Lower leg skin (tissue), 4 donors: Measurements from ENCODE around the gene PROC. TPM values are rescaled to one million over a fixed set of nuclear protein-coding genes. Genes with fewer than 3 reads are reported as not detected.
"Not testable (repeated sequence)": the region's sequence is repeated elsewhere in the genome, so short reads cannot be mapped to it uniquely, and the experiment has no call there.

Experiments used
- DNase-seq, 2 donors: peaks; one replicate each; pipeline ENCODE4 v3.0.0-alpha.2; 2019; ENCODE audit warnings: low spot score in 2 of 2
- H3K4me3 ChIP-seq: fragments of 200-600 bp; sonication (generic); 2 replicates; pipeline ENCODE4 v1.5.1; 2017; ENCODE audit warnings: mild to moderate bottlenecking, low read depth; ENCODE audit not compliant: poor library complexity, severe bottlenecking
- POLR2A ChIP-seq, 2 donors: fragments of 450-650 bp; IDR thresholded peaks; one replicate each; pipeline ENCODE4 v1.6.1; 2016 to 2017; ENCODE audit warnings: antibody characterized with exemption in 2 of 2, mild to moderate bottlenecking in 1 of 2, moderate library complexity in 1 of 2
- WGBS, 2 donors: methylation state at CpG; one replicate each; pipeline ENCODE4 v1.1.5; 2018; 5-methylcytosine and 5-hydroxymethylcytosine counted together
- intact Hi-C: fragments of 100-400 bp; cut with DNase I; formaldehyde crosslinking; loops from one replicate; pipeline ENCODE4 v1.15.0; 2023; ENCODE audit warnings: low total_unique reads
- total RNA-seq, 4 donors: library from RNA; depleted of rRNA; stranded (reverse); fragments of >200 nt; gene quantifications; one replicate each; pipeline ENCODE4 v1.1.0, GENCODE V29; 2016
- TF ChIP-seq, protein P1 (sequence below), 3 donors: fragments of 450-650 bp; IDR thresholded peaks; one replicate each; pipeline ENCODE4 v1.5.1; 2016; ENCODE audit warnings: antibody characterized with exemption in 3 of 3, mild to moderate bottlenecking in 3 of 3, moderate library complexity in 2 of 3

PROC gene
- total RNA-seq, 4 donors from 2014 or later = not detected

DNA sequence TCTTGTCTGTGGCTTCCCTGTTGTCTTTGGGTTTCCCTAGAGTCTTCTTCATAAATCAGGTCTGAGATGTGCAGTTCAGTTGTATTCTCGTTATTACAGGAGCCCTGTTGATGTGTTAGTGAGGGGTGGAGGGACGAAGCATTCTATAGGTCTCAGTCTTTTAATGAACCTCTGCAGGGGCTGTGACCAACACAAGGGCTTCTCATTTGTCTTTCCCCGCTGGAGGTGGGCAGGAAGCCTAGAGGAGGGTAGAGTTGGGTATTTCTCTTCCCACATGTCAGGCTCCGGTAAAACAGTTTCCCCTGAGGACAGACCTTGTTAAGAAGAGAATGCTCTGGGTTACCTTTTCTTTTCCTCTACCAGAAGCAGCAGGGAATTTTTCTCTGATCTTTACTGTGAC is 31.2 kb downstream of the PROC start:
- intact Hi-C loops = no loop called here
- WGBS, 2 donors = 88% methylated on average over 4 of the region's 4 CpGs
- no peak overlapping the region for H3K4me3 ChIP-seq
- TF ChIP-seq POLR2A (IDR thresholded peaks at IDR 0.05) = no peak
- TF ChIP-seq, protein P1, sequence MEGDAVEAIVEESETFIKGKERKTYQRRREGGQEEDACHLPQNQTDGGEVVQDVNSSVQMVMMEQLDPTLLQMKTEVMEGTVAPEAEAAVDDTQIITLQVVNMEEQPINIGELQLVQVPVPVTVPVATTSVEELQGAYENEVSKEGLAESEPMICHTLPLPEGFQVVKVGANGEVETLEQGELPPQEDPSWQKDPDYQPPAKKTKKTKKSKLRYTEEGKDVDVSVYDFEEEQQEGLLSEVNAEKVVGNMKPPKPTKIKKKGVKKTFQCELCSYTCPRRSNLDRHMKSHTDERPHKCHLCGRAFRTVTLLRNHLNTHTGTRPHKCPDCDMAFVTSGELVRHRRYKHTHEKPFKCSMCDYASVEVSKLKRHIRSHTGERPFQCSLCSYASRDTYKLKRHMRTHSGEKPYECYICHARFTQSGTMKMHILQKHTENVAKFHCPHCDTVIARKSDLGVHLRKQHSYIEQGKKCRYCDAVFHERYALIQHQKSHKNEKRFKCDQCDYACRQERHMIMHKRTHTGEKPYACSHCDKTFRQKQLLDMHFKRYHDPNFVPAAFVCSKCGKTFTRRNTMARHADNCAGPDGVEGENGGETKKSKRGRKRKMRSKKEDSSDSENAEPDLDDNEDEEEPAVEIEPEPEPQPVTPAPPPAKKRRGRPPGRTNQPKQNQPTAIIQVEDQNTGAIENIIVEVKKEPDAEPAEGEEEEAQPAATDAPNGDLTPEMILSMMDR (IDR thresholded peaks at IDR 0.05) = no peak
- DNase-seq = no peak

DNA sequence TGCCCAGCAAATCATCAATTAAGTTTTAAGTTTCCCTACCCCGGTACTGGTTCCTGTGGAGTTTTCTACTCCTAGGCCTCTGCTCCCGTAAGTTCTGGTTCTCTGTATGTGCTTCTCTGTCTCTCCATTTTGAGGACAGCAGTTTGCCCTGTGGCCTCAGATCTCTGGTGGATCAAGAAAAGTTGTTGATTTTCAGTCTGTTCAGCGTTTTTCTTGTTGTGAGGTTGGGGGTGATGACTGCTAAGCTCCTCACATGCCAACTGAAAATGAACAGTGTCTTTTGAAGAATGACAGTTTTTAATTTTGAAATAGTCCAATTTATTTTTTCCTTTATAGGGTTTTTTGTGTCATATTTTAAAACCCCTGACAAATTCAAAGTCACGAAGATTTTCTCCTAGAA is 31.7 kb downstream of the PROC start:
- no peak for TF ChIP-seq POLR2A (IDR thresholded peaks at IDR 0.05)
- TF ChIP-seq, protein P1 (IDR thresholded peaks at IDR 0.05) = no peak
- intact Hi-C loops = no loop called here
- no peak for DNase-seq
- WGBS, 2 donors = 93 to 95% methylated on average over 4 of the region's 4 CpGs
- H3K4me3 ChIP-seq = no peak overlapping the region

DNA sequence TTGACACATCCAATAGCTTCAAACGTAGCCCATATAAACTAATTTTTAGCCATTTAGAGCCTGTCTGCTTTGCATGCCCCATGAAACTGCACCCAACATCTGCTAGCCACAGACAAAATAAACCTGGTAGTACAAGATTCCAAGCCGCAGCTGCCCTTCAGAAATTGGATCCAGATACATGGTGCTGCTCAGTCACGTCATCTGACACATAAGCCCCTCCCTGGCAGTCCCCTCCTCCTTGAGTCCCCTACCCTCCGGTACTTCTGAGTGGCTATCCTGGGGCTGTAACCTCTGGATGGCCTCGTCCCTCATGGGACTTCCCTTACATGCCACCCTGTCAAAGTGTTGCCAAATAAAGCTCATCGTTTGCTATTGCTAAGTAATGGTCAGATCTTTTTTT is 33.8 kb downstream of the PROC start:
- H3K4me3 ChIP-seq = no peak overlapping the region
- intact Hi-C loops = no loop called here
- WGBS, 2 donors = 77% methylated on average over 6 of the region's 6 CpGs
- TF ChIP-seq, protein P1 (IDR thresholded peaks at IDR 0.05) = no peak
- TF ChIP-seq POLR2A (IDR thresholded peaks at IDR 0.05) = no peak
- no peak for DNase-seq

DNA sequence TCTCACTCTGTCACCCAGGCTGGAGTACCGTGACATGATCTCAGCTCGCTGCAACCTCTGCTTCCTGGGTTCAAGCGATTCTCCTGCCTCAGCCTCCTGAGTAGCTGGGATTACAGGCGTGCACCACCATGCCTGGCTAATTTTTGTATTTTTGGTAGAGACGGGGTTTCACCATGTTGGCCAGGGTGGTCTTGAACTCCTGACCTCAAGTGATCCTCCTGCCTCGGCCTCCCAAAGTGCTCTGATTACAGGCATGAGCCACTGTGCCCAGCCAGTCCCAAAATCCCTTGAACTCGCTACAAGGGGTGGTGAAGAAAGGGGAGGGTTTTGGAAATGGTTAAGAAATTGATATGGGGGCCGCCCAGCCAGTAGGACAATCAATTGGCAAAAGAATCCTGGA is 34.2 kb downstream of the PROC start:
- WGBS, 2 donors = 94 to 98% methylated on average over 8 of the region's 8 CpGs
- DNase-seq, H3K4me3 ChIP-seq, intact Hi-C loops: not testable (repeated sequence)

DNA sequence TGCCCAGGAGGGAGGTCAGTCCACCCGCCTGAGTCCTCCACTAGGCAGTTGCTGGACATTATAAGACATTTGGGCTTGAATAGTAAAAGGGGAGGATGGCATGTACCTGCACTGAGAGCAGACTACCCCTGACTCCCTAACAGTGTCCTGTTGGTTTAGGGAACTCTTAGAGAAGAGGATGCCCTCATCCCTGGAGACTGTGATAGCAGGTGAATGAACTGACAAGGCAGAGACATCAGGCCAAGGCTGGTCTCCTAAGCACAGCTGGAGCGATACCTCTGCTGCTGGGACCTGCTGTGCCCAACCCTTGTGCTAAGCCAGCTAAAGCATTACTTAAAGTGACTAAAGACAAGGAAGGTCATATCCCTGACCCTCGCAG is 34.8 kb downstream of the PROC start:
- intact Hi-C loops = no loop called here
- DNase-seq = no peak
- 90 to 100% methylated on average over 3 of the region's 3 CpGs for WGBS, 2 donors
- TF ChIP-seq, protein P1 (IDR thresholded peaks at IDR 0.05) = no peak
- TF ChIP-seq POLR2A (IDR thresholded peaks at IDR 0.05) = no peak
- no peak overlapping the region for H3K4me3 ChIP-seq

DNA sequence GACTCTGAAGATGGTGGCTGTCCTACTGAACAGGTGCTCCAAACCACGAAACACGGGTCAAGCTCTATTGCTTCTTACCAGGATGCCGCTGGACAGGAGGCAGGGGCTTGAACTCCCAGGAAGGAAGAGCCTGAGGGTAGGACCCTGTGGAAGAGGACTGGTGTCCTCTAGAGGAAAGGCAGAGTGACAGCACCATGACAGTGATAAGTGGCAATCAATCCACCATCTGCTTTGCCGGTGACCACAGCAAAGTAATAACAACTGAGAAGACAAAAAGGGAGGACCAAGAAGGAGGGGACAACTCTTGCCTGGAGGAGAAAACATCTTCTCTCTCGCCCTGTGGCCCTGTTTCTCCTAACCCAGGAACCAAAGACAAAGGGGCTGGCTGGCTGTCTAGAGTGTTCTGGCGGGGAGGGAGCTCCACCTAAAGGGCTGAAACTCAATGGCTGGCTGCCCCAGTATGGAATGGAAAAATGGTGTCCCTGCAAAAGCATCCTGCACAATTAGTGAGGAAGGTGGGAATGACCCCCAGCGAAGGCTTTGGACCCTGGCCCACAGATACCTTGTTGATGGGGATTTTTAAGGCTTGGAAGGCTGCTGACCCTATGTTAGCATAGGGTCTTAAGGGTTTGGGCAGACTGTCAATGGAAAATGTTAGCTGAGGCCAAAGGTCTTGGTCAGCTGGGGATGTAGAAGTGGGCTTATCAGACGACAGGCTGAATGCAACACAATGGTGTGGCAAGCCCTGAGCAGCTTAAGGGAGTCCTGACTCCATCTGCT is 35.4 kb downstream of the PROC start:
- intact Hi-C loops = no loop called here
- WGBS, 2 donors = 88 to 89% methylated on average over 8 of the region's 8 CpGs
- DNase-seq = no peak
- no peak overlapping the region for H3K4me3 ChIP-seq
- TF ChIP-seq POLR2A (IDR thresholded peaks at IDR 0.05) = no peak
- TF ChIP-seq, protein P1 (IDR thresholded peaks at IDR 0.05) = no peak
